Esophagus muscularis mucosa (tissue), 4 donors: ENCODE data around the gene ASB2.

Source experiments
- CTCF ChIP-seq, 3 experiments: fragments of 200-600 bp in 2 of 3; fragments of 450-650 bp in 1 of 3; sonication (generic) in 2 of 3; IDR thresholded peaks; one replicate each; pipeline ENCODE4 v1.5.1; 2017 to 2019; ENCODE audit warnings: antibody characterized with exemption in 3 of 3, mild to moderate bottlenecking in 2 of 3, moderate library complexity in 1 of 3
- EP300 ChIP-seq: sonication (generic); formaldehyde crosslinking; IDR thresholded peaks from one replicate; pipeline ENCODE4 v1.6.1; 2017; ENCODE audit warnings: antibody characterized with exemption
- POLR2AphosphoS5 ChIP-seq, 2 donors: sonication (generic); formaldehyde crosslinking; IDR thresholded peaks; one replicate each; pipeline ENCODE4 v1.6.1; 2017; ENCODE audit warnings: antibody characterized with exemption in 2 of 2

- no peak for TF ChIP-seq CTCF (IDR thresholded peaks at IDR 0.05)
- no peak for TF ChIP-seq POLR2AphosphoS5 (IDR thresholded peaks at IDR 0.05)
- TF ChIP-seq EP300 = no peak
These were observed 41.9 kb upstream of the ASB2 start for GRCh38 chr14:94018308-94018707.
